Left renal pelvis (tissue), 4 donors: ENCODE results near the gene BCORL1. TPM values are rescaled to one million over a fixed set of nuclear protein-coding genes. Genes with fewer than 3 reads are reported as not detected.
A peak's percentile ranks its signal among the peaks of the same experiment; 100 is the strongest.

Source experiments
- DNase-seq, 4 donors: peaks; one replicate each; pipeline ENCODE4 v3.0.0-alpha.2; 2013; ENCODE audit warnings: low read depth in 4 of 4, low spot score in 3 of 4
- polyA plus RNA-seq, 4 donors: library from polyadenylated mRNA; unstranded; fragments of 120-200 nt; gene quantifications; one replicate each; pipeline ENCODE4 v1.2.1, GENCODE V29; 2013; ENCODE audit not compliant: insufficient read length in 4 of 4

Gene BCORL1
- polyA plus RNA-seq, 4 donors: 17.0 to 21.1 (median 17.9) TPM

GRCh38 chrX:130057209-130057608 is 74.8 kb downstream of the BCORL1 start:
- no peak for DNase-seq

DNA sequence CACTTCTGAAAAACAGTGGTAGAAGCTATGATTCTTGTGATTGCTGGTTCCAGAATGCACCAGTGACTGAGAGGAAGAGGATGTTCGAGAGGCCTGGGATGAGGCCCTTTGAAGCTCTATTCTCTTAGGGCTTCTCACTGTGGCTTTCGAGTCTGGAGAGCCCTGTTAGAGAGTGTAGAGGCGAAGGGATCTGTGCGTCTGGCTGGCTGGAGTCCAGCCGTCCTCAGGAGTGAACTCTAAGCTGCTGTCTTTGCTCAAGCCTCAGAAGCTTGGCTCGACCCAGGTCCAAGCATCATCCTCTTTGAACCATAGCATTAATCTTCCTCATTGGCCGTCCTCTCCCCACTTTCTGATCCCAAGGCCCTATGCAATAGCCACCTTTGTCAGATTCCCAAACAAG is 76.2 kb downstream of the BCORL1 start:
- no peak for DNase-seq

- peak in 3 of 4 donors; percentile 43 to 51 (median 44) for DNase-seq
These were observed 78.0 kb downstream of the BCORL1 start for GRCh38 chrX:130060122-130061069.

DNA sequence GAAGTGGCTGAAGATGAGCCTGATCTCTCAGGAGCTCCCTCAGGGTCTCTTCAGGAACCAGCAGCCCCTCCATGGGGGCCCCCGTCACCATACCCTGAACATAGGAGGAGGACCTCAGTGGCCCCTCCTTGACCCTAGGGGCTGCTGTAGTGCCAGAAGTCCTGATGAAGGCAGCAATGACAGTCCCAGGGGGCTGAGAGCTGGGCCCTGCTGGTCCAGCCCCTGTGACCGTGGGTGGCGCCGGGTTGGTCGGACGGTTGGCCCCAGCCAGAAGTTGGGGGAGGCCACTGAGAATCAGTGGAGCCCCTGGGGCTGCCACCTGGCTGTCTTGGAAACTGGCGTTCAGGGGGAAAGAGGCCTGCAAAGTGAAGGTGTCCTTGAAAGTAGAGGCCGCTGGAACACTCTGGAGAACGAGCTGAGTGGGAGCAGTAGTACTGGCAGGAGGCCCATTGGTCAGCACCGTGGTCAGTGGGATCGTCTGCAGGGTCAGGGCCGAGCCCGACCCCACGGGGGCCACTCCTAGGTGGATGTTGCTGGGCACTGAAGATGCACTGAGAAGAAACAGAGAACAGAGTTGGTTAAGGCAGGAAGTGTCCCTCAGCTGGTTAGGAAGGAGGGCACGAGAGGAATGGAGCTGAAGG is 84.7 kb downstream of the BCORL1 start:
- DNase-seq: no peak

GRCh38 chrX:130071611-130072344 is 89.3 kb downstream of the BCORL1 start:
- no peak for DNase-seq

DNA sequence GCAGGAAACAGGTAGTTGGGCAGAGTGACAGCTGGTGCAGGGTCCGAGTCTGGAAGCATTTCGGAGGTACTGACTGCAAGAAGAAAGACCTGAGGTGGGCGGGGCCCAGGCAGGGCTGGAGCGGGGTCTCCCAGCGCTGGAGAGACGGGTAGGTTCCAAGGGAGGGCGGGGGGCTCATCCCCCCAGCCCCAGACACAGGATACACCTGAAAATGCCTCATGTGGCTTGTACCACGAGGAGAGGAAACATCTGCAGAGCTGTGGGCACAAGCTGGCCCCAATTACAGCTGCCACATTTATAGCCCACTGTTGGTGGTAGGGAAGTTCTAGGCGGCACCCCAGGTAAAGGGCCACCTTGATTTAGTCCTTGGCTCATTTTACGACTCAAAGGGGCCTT is 89.9 kb downstream of the BCORL1 start:
- no peak for DNase-seq

DNA sequence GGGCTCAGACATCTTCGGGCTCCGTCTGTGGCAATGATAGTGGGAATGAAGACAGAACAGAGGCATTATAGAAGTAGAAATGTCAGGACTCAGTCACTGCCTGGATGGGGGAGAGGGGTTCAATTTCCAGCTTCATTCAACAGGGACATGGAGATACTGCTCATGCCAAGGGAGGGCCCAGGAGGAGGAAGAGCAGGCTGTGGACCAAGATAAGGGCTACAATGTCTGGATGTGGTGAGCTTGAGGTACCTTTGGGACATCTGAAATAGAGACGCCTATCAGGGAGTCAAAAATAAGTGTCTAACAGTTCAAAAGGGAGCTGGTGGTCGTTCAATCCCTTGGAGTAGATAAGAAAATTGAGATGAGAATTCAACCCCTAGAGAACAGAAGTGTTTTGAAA is 93.3 kb downstream of the BCORL1 start:
- no peak for DNase-seq

DNA sequence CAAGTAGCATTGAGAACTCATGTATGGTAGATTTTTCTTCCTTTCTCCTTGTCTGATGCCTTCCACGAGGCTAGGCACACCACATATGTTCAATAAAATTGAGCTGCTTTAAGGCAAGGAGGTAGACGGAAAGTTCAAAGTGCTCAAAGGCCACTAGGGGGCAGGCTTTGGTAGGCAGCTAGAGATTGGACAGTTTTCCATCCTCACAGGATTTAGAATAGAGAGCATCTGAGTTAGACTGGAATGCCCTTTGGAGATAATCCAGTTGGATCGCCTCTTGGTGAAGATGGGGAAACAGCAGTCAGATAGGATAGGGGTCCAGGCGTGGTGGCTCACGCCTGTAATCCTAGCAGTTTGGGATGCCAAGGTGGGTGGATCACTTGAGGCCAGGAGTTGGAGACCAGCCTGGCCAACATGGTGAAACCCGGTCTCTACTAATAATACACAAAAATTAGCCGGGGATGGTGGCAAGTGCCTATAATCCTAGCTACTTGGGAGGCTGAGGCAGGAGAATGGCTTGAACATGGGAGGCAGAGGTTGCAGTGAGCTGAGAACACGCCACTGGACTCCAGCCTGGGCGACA is 97.5 kb downstream of the BCORL1 start:
- DNase-seq: no peak

- DNase-seq: no peak
These were observed 98.4 kb downstream of the BCORL1 start for GRCh38 chrX:130080791-130081367.

- no peak for DNase-seq
These were observed 99.1 kb downstream of the BCORL1 start for GRCh38 chrX:130081421-130082045.

DNA sequence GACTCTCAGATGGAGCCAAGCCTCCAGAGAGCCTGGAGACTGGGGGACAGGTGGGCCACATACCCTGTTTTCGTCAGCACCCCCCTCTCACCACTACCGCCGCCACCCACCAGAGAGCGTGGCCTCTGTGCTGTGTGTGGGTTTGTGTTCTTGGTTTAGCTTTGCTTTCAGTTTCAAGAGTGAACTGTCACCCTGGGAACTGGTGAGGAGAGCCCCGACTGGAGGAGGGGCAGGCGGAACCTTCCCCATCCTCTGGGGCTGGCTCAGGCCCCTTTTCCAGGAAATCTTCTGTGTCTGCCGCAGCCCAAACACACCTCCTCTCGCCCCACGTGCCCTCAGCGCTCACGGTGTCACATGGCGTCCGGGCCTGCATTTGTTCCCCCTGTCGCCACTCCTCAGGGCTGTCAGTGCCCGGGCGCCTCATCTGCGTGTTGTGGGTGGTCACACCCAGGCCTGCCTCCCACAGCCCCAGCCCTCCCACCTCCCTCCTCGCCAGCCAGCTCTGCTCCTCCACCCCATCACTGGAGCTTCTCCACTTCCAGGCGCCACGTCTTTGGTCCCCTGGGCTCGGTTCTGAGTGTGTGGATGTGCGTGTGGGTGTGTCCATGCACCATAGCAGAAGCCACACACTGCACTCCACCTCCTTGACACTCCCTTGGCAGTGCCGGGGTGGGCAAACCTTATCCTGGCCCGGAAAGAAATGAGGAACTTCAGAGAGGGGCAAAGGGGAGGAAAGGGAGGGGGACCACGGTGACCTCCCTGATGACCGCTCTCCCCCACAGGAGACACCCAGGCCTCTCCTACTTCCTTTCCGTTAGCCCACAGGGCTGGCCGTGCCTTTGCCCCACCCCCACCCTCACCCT is 100.0 kb downstream of the BCORL1 start:
- no peak for DNase-seq

DNA sequence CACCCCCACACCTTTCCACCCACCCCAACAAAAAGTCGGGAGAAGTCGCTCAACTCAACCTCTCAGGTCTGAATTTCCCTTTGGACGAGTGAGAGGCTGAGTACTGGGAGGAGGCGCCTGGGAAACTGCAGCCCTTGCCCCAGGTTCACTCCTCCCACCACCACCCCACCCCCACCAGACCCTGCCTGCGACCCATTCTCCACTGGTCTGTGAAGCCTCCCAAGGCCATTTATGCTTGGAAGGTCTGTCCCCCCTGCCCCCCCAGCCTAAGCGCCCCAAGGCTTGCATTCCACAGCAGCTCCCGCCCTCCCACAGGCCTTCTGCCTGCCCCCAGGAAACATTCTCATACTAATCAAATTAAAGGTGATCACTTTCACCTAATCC is 100.7 kb downstream of the BCORL1 start:
- no peak for DNase-seq

DNA sequence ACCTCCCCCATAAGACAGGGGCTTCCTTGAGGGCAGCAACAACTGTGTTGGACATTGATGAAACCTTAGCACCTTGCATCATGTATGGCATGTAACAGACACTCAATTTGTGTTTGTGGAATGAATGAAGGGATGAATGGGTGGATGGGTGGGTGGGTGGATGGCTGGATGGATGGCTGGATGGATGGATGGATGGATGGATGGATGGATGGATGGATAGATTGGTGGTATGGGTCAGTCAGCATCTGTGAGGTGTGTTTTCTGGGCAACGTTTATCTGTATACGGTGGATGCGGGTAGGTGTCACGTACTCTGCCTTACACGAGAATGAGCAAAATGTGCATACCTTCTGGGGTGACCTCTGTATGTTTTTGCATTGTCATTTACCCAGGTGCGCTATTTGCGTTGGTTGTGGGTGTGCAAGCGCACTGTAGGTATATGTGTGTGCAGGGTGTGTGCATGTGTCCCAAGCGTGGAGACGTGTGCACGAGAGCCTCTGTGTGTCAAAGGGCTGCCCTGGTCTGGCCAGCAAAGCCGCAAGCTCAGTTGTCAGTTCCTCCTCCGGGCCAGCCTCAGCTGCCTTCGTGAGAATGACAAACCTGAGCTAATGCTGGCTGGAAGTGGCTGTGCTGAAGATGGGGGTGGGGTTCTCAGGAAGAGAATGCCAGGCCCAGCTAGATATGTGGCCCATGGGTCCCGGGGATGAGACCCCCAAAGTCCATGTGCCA is 101.4 kb downstream of the BCORL1 start:
- no peak for DNase-seq

DNA sequence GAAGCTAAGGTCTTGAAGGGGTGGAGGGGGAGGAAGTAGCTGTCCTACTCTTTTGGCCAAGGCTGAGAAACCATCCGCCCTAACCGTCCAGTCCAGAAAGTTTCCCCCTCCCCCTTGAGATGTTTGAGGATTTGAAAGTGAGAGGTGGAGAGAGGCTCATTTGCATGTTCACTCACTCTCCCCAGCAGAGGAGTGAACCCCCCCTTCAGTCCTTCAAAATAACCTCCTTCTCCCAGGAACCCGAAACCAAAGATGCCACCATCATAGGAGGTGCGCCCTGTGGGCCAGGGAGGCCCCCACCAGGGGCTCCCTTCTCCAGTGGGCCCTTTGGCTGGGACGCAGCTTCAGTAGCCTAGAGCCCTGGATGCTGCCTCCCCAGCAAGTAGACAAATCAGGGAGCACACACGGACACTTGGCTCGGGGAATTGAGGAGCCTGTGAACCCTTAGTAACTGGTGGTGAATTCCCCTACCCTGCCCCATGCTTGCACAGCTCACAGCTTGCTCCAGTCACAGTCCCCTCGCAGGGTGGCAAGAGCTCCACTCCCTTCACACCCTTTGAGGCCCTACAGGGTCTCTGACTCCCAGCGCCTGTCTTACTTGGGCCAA is 102.3 kb downstream of the BCORL1 start:
- no peak for DNase-seq

- no peak for DNase-seq
These were observed 103.4 kb downstream of the BCORL1 start for GRCh38 chrX:130085551-130086446.

GRCh38 chrX:130086447-130087206 is 104.2 kb downstream of the BCORL1 start:
- DNase-seq: no peak
